Skeletal muscle satellite cell (primary cell): ENCODE results near the gene RNF186.

ENCODE experiments used
- H3K27me3 ChIP-seq: 2 replicates; pipeline ENCODE4 v1.7.0; 2013; ENCODE audit warnings: low read length; ENCODE audit not compliant: control insufficient read depth, insufficient read depth
- H3K36me3 ChIP-seq: 2 replicates; pipeline ENCODE4 v1.7.0; 2013; ENCODE audit warnings: mild to moderate bottlenecking, control low read depth, low read length; ENCODE audit not compliant: insufficient read depth
- H3K4me1 ChIP-seq: 2 replicates; pipeline ENCODE4 v1.7.0; 2013; ENCODE audit warnings: low read length; ENCODE audit not compliant: control insufficient read depth, insufficient read depth
- H3K4me2 ChIP-seq: 2 replicates; pipeline ENCODE4 v1.7.0; 2013; ENCODE audit warnings: mild to moderate bottlenecking, low read length
- H3K4me3 ChIP-seq: 2 replicates; pipeline ENCODE4 v1.7.0; 2013; ENCODE audit warnings: low read length
- H3K9ac ChIP-seq: 2 replicates; pipeline ENCODE4 v1.7.0; 2013; ENCODE audit warnings: mild to moderate bottlenecking, low read depth, low read length, moderate library complexity
- H3K9me3 ChIP-seq: replicated peaks from 2 replicates; pipeline ENCODE4 v1.7.0; 2013; ENCODE audit warnings: mild to moderate bottlenecking, control low read depth, low read length

Gene RNF186

GRCh38 chr1:19771350-19771749 lies 43.7 kb downstream of the RNF186 start:
- Histone ChIP-seq H3K9me3 (no peaks in the 10 kb centered on the region), H3K27me3 (no peaks in the 10 kb centered on the region), H3K36me3 (no peaks in the 10 kb centered on the region), H3K4me1 (peaks cover 9% of the 10 kb centered on the region), H3K4me3 (no peak overlapping the region), H3K9ac (no peak overlapping the region), H3K4me2 (no peak overlapping the region)

- Histone ChIP-seq H3K9ac (no peak overlapping the region), H3K27me3 (no peaks in the 10 kb centered on the region), H3K4me1 (peaks cover 16% of the 10 kb centered on the region), H3K4me3 (no peak overlapping the region), H3K36me3 (no peaks in the 10 kb centered on the region), H3K9me3 (no peaks in the 10 kb centered on the region), H3K4me2 (no peak overlapping the region)
Observed at GRCh38 chr1:19770436-19771190, 44.5 kb downstream of the RNF186 start.

DNA sequence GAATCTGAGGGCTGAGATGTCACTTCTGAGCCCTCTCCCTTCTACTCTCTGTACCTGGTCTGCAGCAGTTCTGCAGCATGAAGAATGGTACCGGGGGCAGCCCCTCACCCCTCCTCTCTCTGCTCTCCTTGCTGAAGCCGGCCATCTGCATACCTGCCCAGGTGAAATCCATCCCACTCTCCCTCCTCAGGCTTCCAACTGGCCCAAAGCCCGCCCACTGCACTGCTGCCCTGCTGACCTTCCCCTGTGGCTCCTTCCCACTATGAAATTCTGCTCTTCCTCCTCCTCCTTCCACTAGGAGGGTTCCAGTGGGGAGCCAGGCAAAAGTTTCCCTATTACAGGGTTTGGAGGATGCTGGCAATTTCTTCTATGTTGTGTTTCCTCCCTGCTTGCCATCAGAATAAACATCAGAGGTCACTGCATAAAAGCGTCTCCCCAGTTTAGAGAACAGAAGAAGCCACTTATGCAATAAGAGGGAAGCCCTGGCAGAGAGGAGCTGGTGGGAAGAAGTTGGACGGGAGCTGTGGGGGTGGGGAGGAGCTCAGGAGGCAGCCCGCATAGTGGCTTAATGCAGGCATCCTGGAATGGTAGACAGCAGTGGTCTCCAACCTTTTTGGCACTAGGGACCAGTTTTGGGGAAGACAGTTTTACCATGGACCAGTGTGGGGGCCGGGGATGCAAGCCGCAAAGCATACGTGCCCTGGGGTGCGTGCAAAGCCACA lies 45.7 kb downstream of the RNF186 start:
- no peak overlapping the region for H3K4me3 ChIP-seq

GRCh38 chr1:19768353-19769210 lies 46.5 kb downstream of the RNF186 start:
- Histone ChIP-seq H3K9ac (no peak overlapping the region), H3K9me3 (no peaks in the 10 kb centered on the region), H3K4me2 (no peak overlapping the region), H3K36me3 (no peaks in the 10 kb centered on the region), H3K4me1 (peaks cover 25% of the 10 kb centered on the region), H3K4me3 (no peak overlapping the region), H3K27me3 (no peaks in the 10 kb centered on the region)

More for the DNA sequence above, 45.7 kb downstream of the RNF186 start:
- no peaks in the 10 kb centered on the region for H3K9me3 ChIP-seq
- no peak overlapping the region for H3K4me2 ChIP-seq
- H3K9ac ChIP-seq = no peak overlapping the region
- peaks cover 25% of the 10 kb centered on the region for H3K4me1 ChIP-seq
- H3K27me3 ChIP-seq = no peaks in the 10 kb centered on the region
- H3K36me3 ChIP-seq = no peaks in the 10 kb centered on the region

DNA sequence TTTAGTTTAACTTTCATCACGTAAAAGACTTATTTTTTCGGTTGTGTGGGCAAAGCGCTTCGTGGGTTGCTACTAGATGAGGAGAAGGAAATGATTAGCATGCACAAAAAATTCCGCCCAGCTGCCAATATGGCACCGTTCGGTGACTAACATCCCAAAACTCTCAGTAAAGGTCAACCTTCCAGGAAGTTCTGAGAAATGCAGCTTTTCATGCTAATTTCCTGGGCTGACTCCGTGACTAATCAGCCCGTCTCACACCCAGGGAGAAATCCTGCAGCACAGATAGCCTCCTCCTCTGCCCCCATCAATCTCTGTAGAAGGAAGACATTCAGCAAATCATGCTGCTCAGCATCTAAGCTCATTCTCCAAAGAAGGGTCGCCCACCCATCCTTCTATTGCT lies 49.5 kb downstream of the RNF186 start:
- Histone ChIP-seq H3K4me3 (peak overlapping the region; percentile 25), H3K4me2 (peak overlapping the region; percentile 50), H3K4me1 (peaks cover 25% of the 10 kb centered on the region), H3K9me3 (no peaks in the 10 kb centered on the region), H3K9ac (peak overlapping the region; percentile 54), H3K36me3 (no peaks in the 10 kb centered on the region), H3K27me3 (no peaks in the 10 kb centered on the region)

DNA sequence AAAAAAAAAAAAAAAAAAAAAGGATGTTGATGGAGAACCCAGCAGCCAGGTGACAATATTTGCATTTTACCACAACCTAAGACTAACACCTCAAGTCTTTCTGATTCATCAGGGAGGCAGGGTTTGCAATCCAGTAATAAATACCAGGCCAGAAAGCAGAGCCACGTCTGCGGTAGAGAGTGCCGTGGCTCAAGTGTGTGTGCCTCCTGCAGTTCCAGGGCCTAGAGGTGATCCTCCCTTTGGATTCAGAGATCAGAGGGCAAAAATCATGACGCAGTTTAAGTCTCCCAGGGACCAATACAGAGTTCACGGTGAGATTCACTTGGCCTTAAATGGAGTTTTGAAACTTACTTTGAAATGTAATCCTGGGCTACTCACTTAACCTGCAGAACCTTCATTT lies 50.2 kb downstream of the RNF186 start:
- H3K9ac ChIP-seq = no peak overlapping the region

More for the DNA sequence above, 50.2 kb downstream of the RNF186 start:
- H3K4me1 ChIP-seq = peaks cover 29% of the 10 kb centered on the region
- H3K4me3 ChIP-seq = peak overlapping the region; percentile 25
- H3K9me3 ChIP-seq = no peaks in the 10 kb centered on the region
- H3K27me3 ChIP-seq = no peaks in the 10 kb centered on the region
- peak overlapping the region; percentile 50 for H3K4me2 ChIP-seq
- H3K36me3 ChIP-seq = no peaks in the 10 kb centered on the region
